ENCODE measurements around the gene CEP350.
"Not testable (repeated sequence)": the region's sequence is repeated elsewhere in the genome, so short reads cannot be mapped to it uniquely, and the experiment has no call there.

Gene CEP350

DNA sequence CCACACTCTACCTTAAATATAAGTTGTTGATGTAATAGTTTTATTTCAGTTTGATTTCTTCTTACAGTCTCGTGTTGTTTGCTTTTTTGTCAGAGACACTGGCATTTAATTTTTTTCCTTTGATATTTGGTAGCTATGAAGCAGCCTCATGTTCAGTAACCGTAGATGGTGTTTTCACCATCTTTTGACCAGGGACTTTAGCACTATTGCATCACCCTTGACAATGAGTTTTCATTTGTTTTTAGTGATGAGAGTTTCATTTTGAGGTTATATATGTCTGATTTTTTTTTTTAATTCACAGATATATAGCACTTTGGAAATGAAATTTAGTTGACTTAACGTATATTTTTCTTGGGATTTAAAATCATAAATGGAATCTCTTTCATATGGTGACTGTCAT lies 36.2 kb downstream of the CEP350 start:
- DNase-seq: no peak

DNA sequence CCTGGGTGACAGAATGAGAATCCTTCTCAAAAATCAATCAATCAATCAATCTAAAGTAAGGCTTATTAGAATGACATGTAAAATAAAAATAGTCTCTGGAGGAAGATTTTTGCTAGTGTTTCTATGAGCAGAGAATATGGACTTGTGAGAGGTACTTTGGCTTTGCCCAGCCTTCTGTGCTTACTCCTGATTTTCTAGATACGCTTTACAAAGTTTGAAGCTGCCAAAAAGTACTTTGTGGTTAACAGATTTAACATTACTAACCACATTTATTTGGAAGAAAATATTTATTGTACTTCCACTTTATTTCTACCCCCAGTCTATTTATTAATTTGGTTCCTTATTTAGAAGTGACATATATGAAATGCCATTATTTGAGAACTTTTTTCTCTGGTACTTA lies 41.0 kb downstream of the CEP350 start:
- DNase-seq: no peak

DNA sequence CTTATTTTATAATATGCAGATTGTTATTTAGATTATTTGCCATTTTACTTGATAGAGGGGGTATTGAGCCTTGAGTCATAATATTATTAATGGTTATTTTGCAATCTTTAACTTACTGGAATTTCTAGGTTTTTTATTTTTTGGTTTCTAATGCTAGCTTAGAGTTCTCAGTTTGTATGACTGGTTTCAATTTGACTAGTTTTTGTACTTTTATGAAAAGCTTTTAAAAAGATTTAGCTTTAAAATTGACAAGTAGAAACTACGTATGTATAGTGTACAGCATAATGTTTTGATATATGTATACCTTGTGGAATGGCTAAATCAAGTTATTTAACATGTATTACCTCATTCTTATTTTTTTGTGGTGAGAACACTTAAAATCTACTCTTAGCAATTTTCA lies 41.5 kb downstream of the CEP350 start:
- DNase-seq: no peak

DNA sequence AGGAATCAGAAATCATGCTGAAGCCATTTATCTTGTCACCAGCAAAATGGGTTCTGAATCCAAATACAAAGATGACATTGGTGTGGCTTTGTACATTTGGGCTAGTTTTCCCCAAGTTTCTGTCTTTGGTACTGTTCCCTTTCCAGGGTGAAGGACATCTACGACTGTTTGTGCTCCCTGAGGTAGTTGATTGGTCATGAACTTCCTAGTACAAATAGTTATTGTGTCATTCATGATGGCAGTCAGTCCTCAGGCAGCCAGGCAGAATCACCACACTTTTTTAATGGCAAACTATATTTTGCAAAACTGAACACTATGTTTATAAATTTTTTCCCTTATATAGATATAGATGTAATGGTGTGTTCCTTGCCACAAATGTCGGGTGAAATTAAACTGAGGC lies 46.0 kb downstream of the CEP350 start:
- DNase-seq: no peak

DNA sequence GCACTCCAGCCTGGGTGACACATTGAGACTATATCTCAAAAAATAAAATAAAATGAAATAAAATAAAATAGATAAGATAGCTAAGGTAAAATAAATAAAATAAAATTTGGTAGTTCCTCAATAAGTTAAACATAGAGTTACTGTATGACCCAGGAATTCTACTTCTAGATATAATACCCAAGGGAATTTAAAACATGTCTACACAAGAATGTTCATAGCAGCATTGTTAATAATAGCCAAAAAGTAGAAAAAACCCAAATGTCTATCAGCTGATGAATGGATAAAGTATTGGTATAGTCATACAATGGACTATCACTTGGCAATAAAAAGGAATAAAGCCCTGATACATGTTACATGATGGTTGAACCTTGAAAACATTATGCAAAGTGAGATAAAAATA lies 47.8 kb downstream of the CEP350 start:
- DNase-seq: no peak

DNA sequence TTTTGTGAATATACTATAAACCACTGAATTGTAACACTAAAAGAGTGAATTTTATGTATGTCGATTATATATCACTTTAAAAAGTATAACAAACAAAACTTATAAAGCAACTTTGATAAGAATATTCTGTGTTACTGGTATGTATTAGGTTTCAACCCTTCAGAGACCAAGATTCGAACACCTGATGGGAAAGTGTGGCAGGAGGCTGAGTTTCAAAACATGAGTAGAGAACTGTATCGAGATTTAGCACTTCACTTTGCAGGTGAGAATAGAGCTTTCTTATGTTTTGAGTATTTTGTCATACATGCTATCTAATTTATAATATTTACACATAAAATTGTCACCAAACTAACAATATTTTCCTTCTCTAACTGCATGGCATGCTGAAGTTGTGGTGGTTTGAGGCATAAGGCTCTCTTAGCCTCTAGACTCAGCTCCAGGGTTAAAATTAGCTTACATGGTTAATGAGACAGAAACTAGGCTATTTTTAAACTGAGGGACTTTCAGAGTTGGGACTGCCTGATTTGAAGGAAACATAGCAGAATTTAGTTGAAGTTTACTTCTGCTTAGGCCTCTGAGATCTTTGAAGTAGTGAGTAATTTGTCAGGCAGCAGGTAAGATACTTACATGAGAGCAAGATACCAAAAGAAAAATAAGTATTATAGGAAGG lies 48.6 kb downstream of the CEP350 start:
- DNase-seq: no peak

DNA sequence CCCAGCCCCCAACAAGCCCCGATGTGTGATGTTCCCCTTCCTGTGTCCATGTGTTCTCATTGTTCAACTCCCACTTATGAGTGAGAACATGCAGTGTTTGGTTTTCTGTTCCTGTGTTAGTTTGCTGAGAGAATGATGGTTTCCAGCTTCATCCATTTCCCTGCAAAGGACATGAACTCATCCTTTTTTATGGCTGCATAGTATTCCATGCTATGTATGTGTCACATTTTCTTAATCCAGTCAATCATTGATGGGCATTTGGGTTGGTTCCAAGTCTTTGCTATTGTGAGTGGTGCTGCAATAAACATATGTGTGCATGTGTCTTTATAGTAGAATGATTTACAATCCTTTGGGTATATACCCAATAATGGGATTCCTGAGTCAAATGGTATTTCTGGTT lies 52.2 kb downstream of the CEP350 start:
- not testable (repeated sequence) for DNase-seq

DNA sequence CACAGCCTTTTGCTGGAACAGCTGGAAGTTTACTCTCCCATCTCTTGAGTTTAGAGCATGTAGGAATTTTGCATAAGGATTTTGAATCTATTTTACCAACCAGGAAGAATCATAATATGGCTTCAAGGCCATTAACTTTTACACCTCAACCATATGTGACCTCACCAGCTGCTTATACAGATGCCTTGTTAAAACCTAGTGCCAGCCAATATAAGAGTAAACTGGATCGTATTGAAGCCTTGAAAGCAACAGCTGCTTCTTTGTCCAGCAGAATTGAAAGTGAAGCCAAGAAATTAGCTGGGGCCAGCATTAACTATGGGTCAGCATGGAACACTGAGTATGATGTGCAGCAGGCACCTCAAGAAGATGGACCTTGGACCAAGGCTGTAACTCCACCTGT lies 65.4 kb downstream of the CEP350 start:
- DNase-seq: no peak

DNA sequence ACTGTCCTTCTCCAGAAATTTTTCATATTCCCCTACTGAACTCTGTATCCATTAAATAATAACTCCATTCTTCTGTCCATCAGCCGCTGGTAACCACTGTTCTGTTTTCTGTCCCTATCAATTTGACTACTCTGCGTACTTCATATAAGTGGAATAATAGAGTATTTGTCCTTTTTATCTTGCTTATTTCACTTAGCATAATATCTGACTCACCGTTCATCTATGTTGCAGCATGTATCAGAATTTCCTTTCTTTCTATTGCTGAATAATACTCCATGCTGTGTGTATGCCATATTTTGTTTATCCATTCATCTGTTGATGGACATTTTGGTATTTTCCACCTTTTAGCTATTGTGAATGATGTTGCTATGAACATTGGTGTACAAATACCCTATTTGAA lies 71.9 kb downstream of the CEP350 start:
- DNase-seq: no peak

DNA sequence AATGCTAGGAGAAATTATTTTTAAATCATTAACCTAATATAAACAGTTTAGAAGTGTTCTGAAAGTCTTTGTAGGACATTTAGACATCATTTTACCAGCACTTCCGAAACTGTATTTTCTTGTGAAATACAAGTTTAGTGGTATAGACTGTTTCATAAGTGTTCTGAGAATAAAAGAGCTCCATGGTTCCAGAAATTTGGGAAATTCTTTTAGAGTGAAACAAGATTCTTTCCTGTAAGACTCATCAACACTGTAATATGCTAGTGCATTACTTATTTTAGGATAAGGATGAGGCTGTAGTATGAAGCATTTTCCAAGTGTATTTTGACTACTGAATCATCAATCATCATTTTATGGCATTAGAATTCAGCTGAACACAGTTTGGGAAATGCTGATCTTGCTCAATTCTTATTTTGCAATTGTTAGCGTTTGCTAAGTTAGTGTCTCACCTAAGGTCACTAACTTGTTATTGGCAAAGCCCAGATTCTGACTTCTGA lies 73.4 kb downstream of the CEP350 start:
- DNase-seq: no peak

DNA sequence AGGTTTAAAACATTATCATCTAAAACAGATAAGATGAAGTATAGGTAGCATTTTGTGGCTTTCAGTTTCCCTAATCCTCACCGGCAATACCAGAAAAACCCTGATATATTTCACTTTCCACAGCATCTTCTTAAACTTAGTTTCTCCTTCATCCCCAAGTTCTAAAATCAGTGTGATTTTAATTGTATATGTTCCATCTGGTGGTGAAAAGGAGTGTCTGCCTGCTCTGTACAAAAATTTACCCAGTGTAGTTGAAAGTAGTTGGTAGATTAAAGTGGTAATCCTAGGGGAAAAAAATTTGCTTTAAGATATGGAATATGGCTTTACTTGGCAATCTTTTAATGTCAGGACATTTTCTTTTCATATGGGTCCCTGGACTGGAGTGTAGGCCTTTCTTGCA lies 74.3 kb downstream of the CEP350 start:
- no peak for DNase-seq

DNA sequence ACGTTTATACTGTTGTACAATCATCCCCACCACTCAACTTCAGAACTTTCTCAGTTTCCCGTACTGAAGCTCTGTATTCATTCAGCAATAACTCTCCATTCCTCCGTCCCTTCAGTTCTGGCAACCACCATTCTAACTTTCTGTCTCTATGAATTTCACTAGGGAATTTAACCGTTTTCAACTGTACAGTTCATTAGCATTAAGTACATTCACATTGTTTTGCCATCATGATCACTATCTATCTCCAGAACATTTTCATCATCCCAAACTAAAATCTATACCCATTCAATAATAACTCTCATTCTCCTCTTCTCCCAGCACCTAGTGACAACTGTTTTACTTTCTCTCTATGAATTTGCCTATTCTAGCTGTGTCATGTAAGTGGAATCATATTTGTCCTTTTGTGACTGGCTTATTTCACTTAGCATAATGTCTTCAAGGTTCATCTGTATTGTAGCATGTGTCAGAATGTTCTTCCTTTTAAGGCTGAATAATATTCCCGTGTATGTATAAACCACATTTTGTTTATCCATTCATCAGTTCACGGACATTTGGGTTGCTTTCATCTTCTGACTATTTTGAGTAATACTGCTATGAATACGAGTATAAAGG lies 75.0 kb downstream of the CEP350 start:
- no peak for DNase-seq

DNA sequence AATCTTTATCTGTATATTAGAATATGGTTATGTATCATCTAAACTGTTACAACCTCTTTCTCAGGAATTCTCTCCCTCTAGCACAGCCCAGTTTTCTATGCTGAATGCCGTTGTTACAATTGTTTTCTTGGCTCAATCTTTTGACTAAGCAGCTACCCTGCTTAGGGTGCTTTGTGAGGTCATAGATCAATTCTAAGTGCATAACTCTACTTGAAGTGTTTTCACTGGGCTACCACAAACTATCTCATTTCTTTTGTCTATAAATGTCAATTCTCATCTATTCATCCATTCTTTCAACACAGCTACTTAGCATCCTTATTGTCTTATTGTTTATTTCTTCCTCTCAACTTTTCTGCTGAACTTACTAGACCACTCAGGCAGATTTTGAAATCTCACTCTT lies 77.1 kb downstream of the CEP350 start:
- no peak for DNase-seq

DNA sequence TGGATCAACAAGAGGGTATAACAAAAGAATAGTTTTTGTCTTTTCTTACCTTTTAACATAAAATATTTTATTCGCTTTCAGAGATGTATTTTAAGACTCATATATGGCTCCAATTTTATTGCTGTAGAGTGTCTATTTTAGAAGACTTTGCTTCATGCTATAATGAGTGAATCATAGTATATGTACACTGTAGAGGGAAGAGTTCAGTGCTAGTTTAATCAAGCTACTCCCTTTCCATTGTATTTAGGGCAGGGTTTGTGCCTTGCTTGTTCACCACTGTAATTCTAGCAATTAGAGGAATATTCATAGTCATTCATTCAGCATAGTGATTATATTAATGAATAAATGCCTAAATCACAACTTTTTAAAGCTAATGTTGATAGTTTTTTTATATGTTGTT lies 78.8 kb downstream of the CEP350 start:
- DNase-seq: no peak

DNA sequence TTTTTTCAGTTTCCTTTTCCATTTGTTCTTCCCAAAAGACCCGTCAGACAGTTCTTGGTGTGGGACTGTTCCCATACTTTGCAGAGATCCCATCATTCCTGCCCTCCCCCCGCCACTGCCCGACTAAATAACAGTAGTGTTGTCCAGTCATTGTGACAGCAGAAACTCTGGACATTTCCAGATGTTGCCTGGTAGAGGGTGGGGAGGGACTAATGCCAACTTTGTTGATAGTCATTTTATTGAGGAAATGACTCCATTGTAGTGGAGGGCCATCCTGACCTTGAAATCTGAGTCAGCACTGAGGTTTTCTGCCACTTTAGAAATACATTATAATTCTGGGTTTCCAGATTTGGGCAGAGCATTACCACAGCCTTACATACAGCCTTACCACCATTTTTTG lies 85.4 kb downstream of the CEP350 start:
- DNase-seq: no peak

DNA sequence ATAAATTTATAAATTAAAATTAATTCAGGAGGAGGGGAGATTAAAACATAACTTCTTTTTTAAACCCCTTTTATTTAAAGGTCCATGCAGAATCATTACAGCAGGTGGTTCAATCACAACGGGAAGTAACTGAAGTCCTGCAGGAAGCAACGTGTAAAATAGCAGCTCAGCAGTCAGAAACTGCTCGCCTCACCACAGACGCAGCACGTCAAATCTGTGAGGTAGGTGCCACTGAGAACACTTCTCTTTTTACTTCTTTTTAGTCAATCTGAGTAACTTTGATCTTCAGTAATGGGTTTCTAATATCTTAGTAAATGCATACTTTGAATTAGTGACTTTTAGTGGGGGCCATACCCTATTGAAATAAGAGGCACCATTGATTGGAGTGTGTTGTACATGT lies 87.0 kb downstream of the CEP350 start:
- no peak for DNase-seq

DNA sequence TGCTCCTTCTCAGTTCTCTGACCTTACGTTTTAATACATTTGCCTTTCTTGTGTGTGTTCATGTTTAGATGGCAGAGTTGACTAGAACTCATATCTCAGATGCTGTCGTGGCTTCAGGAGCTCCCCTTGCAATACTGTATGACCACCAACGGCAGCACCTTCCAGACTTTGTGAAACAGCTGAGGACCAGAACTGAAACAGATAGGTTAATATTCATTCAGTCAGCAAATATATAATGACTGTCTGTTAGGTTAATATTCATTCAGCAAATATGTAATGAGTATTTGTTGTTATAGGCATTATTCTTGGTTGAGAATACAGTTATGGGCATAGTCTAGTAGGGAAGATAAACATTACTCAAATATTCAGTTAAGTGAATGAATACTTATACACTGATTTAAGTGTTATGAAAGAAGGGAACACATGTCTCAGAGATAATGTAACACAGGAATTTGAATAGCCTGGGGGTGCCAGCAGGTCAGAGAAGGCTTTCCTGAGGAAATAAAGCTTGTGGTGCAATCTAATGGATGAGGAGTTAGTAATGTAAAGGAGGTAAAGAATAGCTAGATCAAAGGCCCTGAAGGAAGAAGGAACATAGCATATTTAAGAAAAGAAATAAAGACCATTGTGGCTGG lies 88.5 kb downstream of the CEP350 start:
- no peak for DNase-seq

DNA sequence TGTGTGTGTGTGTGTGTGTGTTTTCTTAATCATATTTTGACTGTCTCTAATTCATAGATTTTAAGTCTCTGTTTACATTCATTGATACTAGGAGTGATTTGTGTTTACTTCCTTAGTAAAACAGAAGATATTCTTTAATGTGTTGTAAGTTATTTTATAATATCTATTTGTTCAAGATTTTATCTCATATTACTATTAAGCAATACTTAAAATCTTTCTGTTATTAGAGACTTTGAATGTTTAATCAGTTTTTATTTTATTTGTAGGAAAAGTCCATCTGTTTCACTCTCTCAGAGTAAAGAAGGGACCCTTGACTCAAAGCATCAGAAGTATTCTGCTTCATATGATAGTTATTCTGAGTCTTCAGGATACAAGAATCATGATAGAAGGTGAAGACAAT lies 89.2 kb downstream of the CEP350 start:
- no peak for DNase-seq

DNA sequence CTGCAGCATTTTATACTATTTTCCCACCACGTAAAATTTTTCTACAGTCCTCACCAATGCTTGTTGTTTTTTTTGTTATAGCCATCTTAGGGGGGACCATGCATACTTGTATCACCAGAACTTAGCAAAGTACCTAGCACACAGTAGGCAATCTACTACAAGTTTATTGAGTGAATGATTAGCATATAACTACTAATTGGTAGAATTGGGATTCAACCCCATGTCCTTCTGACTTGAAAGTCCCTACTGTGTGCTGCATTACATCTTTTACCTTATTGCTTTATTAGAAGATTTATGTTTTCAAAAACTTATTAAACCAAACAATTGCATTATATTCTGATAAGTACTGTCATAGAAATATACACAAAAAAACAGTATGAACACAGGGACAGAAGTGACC lies 92.1 kb downstream of the CEP350 start:
- DNase-seq: no peak

DNA sequence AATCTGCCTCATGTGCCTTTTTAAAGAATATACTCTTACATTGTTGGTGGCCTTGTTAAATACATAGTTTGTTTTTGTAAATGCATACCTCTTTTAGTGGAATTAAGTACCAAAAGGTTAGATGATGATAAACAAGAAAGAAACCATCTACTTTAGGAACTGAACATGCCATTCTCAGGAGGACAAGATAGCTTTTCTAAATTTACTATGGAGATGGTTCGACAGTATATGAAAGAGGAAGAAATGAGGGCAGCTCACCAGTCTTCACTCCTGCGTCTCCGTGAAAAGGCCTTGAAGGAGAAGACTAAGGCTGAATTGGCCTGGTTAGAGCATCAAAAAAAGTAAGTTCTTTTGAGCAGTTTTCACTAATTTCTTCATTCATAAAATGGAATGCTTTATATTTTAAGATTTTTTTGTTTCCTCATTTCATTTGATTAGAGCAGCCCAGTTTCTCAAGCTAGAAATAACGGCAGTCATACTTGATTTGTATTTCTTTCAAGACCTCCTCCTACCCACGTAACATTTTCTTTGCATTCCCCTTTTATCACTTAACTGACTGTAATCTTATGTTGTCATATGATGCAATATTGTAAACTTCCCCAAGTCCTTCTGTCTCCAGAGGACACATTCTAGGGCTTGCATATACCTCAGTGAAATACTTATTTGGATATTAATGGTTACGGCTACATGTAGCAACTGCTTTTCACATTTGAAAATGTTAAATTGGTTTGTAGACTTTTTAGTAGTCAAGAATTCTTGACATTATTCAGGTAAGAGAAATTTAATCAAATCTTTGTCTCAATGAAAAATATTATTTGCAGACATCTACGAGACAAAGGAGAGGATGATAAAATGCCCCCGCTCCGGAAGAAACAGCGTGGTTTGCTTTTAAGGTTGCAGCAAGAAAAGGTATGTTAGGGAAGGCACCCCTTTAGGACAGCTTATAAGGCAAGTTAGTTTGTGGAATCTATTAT lies 99.3 kb downstream of the CEP350 start:
- no peak for DNase-seq

DNA sequence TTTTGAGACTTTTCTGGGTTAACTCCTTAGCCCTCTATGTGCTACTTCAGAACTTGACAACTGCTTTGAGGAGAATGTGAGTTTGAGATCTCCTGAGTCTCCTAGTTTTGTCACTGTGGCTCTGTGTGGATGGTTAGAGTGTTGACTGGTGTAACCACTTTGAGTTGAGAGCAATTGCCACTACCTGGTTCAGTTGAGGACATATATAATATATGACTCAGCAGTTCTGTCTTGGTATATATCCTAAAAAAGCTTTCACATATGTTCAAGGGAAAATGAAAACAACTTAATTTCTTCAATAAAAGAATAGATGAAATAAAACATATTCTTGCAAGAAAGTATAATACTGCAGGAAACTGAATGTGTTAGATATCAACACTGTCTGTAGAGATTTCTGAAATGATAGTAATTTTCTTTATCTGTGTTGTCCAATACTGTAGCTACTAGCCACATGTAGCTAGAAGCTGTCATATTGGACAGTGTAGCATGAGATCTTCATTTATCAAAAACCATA lies 103.3 kb downstream of the CEP350 start:
- peak; percentile 26 for DNase-seq

DNA sequence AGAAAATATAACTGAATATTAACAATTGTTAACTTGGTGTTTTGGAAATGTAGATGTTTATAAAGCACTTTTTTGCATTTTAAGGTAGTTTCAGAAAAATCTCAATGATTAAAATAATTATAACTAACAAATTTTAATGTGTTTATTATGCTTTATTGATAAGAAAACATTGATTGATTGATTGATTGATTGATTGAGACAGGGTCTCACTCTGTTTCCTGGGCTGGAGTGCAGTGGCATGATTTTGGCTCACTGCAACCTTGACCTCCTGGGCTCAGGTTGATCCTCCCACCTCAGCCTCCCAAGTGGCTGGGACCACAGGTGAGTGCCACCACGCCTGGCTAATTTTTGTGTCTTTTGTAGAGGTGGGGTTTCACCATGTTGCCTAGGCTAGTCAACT lies 106.4 kb downstream of the CEP350 start:
- DNase-seq: no peak

DNA sequence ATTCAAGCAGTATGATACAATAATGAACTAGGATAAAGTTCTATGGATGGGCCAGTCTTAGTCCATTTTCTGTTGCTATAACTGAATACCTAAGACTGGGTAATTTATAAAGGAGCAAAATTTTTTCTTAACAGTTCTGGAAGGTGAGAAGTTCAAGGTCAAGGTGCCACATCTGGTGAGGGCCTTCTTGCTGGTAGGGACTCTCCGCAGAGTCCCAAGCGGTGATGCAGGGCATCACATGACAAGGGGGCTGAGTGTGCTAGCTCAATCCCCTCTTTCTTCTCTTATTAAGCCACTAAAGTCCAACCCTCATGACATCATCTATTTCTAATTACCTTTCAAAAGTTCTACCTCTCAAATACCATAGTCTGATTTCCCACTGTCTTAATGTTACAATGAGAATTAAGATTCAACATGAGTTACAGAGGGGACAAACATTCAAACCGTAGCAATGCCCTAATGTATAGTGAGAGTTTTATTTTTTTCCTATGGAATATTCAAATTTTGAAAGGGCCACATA lies 107.9 kb downstream of the CEP350 start:
- no peak for DNase-seq
